K562 (cell line): ENCODE measurements around the gene VTN. TPM values are rescaled to one million over a fixed set of nuclear protein-coding genes. Genes with fewer than 3 reads are reported as not detected.
A peak's percentile ranks its signal among the peaks of the same experiment; 100 is the strongest.

Experiments used
- ATAC-seq: fragments of 200-7000 bp; cut with Tn5 transposase; 3 replicates; pipeline ENCODE4 v1.9.1; 2020; ENCODE audit warnings: moderate library complexity
- BruUV-seq: library from RNA; stranded (reverse); fragments of 400-500 nt; replicated peaks from 2 replicates; lab custom pipeline; 2021; lab: Mats Ljungman, UMichigan
- CTCF ChIA-PET: fragments of 300-600 bp; formaldehyde crosslinking; extraction: SDS; loops from one replicate; lab custom pipeline; 2021; ENCODE audit warnings: low intra/inter-chr PET ratio; lab: Yijun Ruan, JAX
- POLR2A ChIA-PET: fragments of 300-600, 350-650 bp; sonication (Branson Sonifier 250); formaldehyde crosslinking; extraction: SDS; loops from one replicate; lab custom pipeline; 2021; ENCODE audit warnings: antibody characterized with exemption, inconsistent platforms; lab: Yijun Ruan, JAX
- DNase-seq, 4 experiments: peaks; one replicate each; pipeline versions ENCODE4 v3.0.0 to v3.0.0-alpha.2; 2011 to 2018; ENCODE audit warnings: low spot score in 3 of 4, mixed read lengths in 3 of 4; ENCODE audit errors: extremely low read depth in 1 of 4
- FAIRE-seq: peaks from 2 replicates; lab custom pipeline; 2011; peaks lifted over from hg19 to GRCh38; lab: Jason Lieb, UNC
- H2AFZ ChIP-seq: 2 replicates; pipeline ENCODE4 v1.6.0; 2011; ENCODE audit warnings: low read depth, low read length, control low read depth, inconsistent platforms
- H3K27ac ChIP-seq: fragments of 200-600 bp; 3 replicates; pipeline ENCODE4 v1.8.0; 2011; ENCODE audit warnings: low read depth, mild to moderate bottlenecking, control low read depth, inconsistent platforms, low read length, moderate library complexity, mixed read lengths; ENCODE audit errors: extremely low read depth
- H3K27me3 ChIP-seq, 2 experiments: fragments of 300-600 bp in 1 of 2; 2 replicates in 1 of 2; 3 replicates in 1 of 2; pipeline versions ENCODE4 v1.6.0 to v1.8.0; 2011; ENCODE audit warnings: inconsistent platforms in 2 of 2, low read length in 2 of 2, mild to moderate bottlenecking in 1 of 2, mixed read lengths in 1 of 2, moderate library complexity in 1 of 2; ENCODE audit not compliant: control insufficient read depth in 2 of 2, insufficient read depth in 2 of 2
- H3K36me3 ChIP-seq: fragments of 300-600 bp; 3 replicates; pipeline ENCODE4 v1.8.0; 2011; ENCODE audit warnings: mild to moderate bottlenecking, low read length, inconsistent platforms; ENCODE audit not compliant: control insufficient read depth, insufficient read depth
- H3K4me1 ChIP-seq, 2 experiments: fragments of 200-600 bp in 1 of 2; replicated peaks in 1 of 2; 2 replicates in 1 of 2; 3 replicates in 1 of 2; pipeline versions ENCODE4 v1.5.1 to v1.8.0; 2011; ENCODE audit warnings: inconsistent platforms in 2 of 2, low read length in 2 of 2, mild to moderate bottlenecking in 1 of 2, mixed read lengths in 1 of 2, moderate library complexity in 1 of 2; ENCODE audit not compliant: control insufficient read depth in 2 of 2, insufficient read depth in 2 of 2
- H3K4me2 ChIP-seq: 2 replicates; pipeline ENCODE4 v1.6.1; 2011; ENCODE audit warnings: low read length, control low read depth, inconsistent platforms, mixed read lengths; ENCODE audit not compliant: insufficient read depth
- H3K4me3 ChIP-seq: fragments of 200-600 bp; sonication (generic), shearing (Covaris generic); 2 replicates; pipeline ENCODE4 v1.5.1; 2016; ENCODE audit warnings: control low read depth, inconsistent platforms
- H3K79me2 ChIP-seq: fragments of 200-600 bp; 3 replicates; pipeline ENCODE4 v1.8.0; 2011; ENCODE audit warnings: low read length, inconsistent platforms; ENCODE audit not compliant: control insufficient read depth, insufficient read depth
- H3K9ac ChIP-seq, 2 experiments: 2 replicates each; pipeline versions ENCODE4 v1.6.0 to v1.6.1; 2011; ENCODE audit warnings: low read depth in 2 of 2, low read length in 2 of 2, control low read depth in 1 of 2, inconsistent platforms in 1 of 2, mild to moderate bottlenecking in 1 of 2, mixed read lengths in 1 of 2; ENCODE audit not compliant: insufficient read depth in 1 of 2
- H3K9me1 ChIP-seq: one replicate; pipeline ENCODE4 v1.6.0; 2011; ENCODE audit warnings: inconsistent platforms, mild to moderate bottlenecking, low read length, moderate library complexity; ENCODE audit not compliant: control insufficient read depth, insufficient read depth
- H3K9me3 ChIP-seq: replicated peaks from 2 replicates; pipeline ENCODE4 v1.5.1; 2011; ENCODE audit warnings: low read depth, low read length, inconsistent platforms; ENCODE audit not compliant: control insufficient read depth, insufficient read depth
- H4K20me1 ChIP-seq: replicated peaks from 2 replicates; pipeline ENCODE4 v1.6.1; 2011; ENCODE audit warnings: low read length, inconsistent platforms, mixed read lengths; ENCODE audit not compliant: control insufficient read depth, insufficient read depth
- L3MBTL2 ChIP-seq: fragments of 450-650 bp; IDR thresholded peaks from 2 replicates; pipeline ENCODE4 v1.6.1; 2016; ENCODE audit warnings: mild to moderate bottlenecking, moderate library complexity
- POLR2AphosphoS2 ChIP-seq: IDR thresholded peaks from 2 replicates; pipeline ENCODE4 v1.6.1; 2012; ENCODE audit warnings: low read length, improper control_type of control experiment
- YY1 ChIP-seq, 3 experiments: IDR thresholded peaks; 2 replicates each; pipeline ENCODE4 v1.6.1; 2011; ENCODE audit warnings: low read length in 2 of 3, mild to moderate bottlenecking in 2 of 3, moderate library complexity in 2 of 3, borderline replicate concordance in 1 of 3, control low read depth in 1 of 3, low read depth in 1 of 3; ENCODE audit not compliant: insufficient read depth in 3 of 3, insufficient replicate concordance in 2 of 3, control insufficient read depth in 1 of 3, insufficient read length in 1 of 3; ENCODE audit errors: extremely low read depth in 1 of 3
- WGBS: fragments of 100-300 bp; shearing (Covaris generic); methylation state at CpG from one replicate; pipeline ENCODE4 v1.1.6; 2016; ENCODE audit warnings: low coverage, mixed read lengths; ENCODE audit not compliant: insufficient coverage; ENCODE audit errors: missing lambda C conversion rate; 5-methylcytosine and 5-hydroxymethylcytosine counted together
- in situ Hi-C: fragments of 300-500 bp; cut with MboI; formaldehyde crosslinking; loops from 4 replicates; pipeline ENCODE4 v1.15.0; 2018; ENCODE audit warnings: inconsistent platforms, mixed read lengths
- intact Hi-C: fragments of 100-400 bp; cut with micrococcal nuclease; formaldehyde crosslinking; loops from 2 replicates; pipeline ENCODE4 v1.14.2; 2022
- polyA plus RNA-seq, 8 experiments: library from polyadenylated mRNA; depleted of rRNA in 4 of 8; stranded (reverse) in 5 of 8; unstranded in 3 of 8; fragments of >200 nt; fragmentation: Nextera tagmentation in 2 of 8; fragmentation: Illumina TruSeq in 1 of 8; extraction: Ambion mirVana in 2 of 8; extraction: Trizol in 1 of 8; gene quantifications; 2 replicates each; pipeline versions ENCODE4 v1.2.1 to v1.2.3, GENCODE V29; 2011 to 2014; ENCODE audit warnings: inconsistent platforms in 1 of 8, missing spikeins in 1 of 8
- total RNA-seq, 7 experiments: library from RNA; depleted of rRNA in 6 of 7; stranded (reverse); fragments of >200 nt in 6 of 7; fragmentation: Illumina TruSeq in 2 of 7; extraction: Trizol in 2 of 7; gene quantifications; 2 replicates each; pipeline versions ENCODE4 v1.2.1 to v1.2.3, GENCODE V29; 2011 to 2021; ENCODE audit warnings: low replicate concordance in 1 of 7
- TF ChIP-seq, protein P1 (sequence below): fragments of 250-450 bp; sonication (Bioruptor Pico); IDR thresholded peaks from 2 replicates; pipeline ENCODE4 v1.4.0; 2020; ENCODE audit warnings: borderline replicate concordance

Gene VTN
- total and polyA plus RNA-seq, 9 of the 15 experiments (the other 6 are each of a cell fraction or from before 2014, with no cell fraction given): 0.13 to 1.0 (median 0.29) TPM; not detected in 1

DNA sequence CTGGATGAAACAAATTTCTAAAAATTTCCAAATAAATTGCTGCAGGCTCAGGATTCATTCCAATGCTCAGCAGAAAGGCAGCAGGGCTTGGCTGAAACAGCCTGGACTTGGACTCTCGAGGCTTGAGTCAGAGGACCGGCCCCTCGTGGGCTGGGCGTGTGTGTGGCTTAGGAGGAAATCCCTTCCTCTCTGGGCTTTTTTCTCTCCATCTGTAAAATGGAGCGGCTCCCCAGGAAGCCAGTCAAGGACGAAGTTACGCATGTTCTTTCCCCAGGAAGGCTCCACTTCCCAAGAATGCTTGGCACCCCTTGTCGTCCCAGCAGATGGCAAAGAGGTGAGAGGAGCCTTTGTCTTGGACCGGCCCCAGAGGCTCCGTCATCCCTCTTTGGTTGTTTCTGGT, 22.4 kb upstream of the VTN start:
- ATAC-seq (no peak), DNase-seq (no peak), FAIRE-seq (no peak)
- peaks cover 0 to 10% of the 10 kb centered on the region in 2 experiments; a peak in 2 of 5 replicates for H3K27me3 ChIP-seq
- no peaks in the 10 kb centered on the region for H3K79me2 ChIP-seq
- CTCF ChIA-PET: no interaction called here
- in situ Hi-C loops: no loop called here
- no peak overlapping the region for H3K27ac ChIP-seq
- no peak for TF ChIP-seq POLR2AphosphoS2
- TF ChIP-seq, all 486 proteins: peak for 0
- BruUV-seq: no TSS peak
- Histone ChIP-seq H3K9ac (no peak overlapping the region), H3K4me1 (peaks cover 9 to 13% of the 10 kb centered on the region in 2 experiments; a peak in 4 of 5 replicates), H3K4me3 (no peak overlapping the region), H3K9me3 (no peaks in the 10 kb centered on the region), H3K4me2 (no peak overlapping the region), H2AFZ (no peak overlapping the region), H3K36me3 (no peaks in the 10 kb centered on the region), H3K9me1 (no peaks in the 10 kb centered on the region), H4K20me1 (0 out of 2 replicates have a peak, but pooled peaks cover 4% of the 10 kb centered on the region)
- POLR2A ChIA-PET: no interaction called here
- intact Hi-C loops: no loop called here
- WGBS: 33% methylated on average over 10 of the region's 10 CpGs

DNA sequence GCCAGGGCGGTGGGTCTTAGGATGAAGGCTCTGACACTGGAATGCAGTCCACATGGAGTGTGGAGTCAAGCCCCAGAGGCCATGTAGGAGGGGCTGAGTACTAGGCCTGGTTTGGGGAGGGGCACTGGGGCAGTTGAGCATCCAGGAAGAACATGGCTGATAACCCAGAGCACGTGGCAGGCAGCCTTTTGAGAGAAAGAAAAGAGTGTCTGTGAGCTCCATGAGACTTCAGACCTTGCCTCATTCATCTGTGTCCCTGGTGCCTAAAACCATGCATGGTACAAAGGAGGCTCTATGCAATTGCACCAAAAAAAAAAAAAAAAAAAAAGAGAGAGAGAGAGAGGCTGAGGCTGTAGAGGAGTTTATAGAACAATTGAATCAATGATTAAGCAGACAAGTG, 21.3 kb upstream of the VTN start:
- 0 out of 2 replicates have a peak, but pooled peaks cover 4% of the 10 kb centered on the region for H4K20me1 ChIP-seq
- H3K79me2 ChIP-seq: no peaks in the 10 kb centered on the region
- no peak overlapping the region for H3K9ac ChIP-seq
- no peak overlapping the region for H3K4me2 ChIP-seq
- no peaks in the 10 kb centered on the region for H3K9me3 ChIP-seq
- WGBS: 39% methylated on average over 2 of the region's 2 CpGs
- in situ Hi-C loops: no loop called here
- POLR2A ChIA-PET: interaction anchor here (1.2 to 1.4 kb wide), 2 partner anchors 13 to 14 kb away, joined by 3 to 6 read pairs; no protein-coding TSS in a partner anchor
- DNase-seq (peak in 1 of 4 experiments; percentile 38), FAIRE-seq (no peak), ATAC-seq (peak; percentile 61; the same call in 2 of the 3 replicates)
- peaks cover 9 to 10% of the 10 kb centered on the region in 2 experiments; a peak in 3 of 5 replicates for H3K4me1 ChIP-seq
- H3K9me1 ChIP-seq: no peaks in the 10 kb centered on the region
- no TSS peak for BruUV-seq
- intact Hi-C loops: no loop called here
- peaks cover 0 to 12% of the 10 kb centered on the region in 2 experiments; a peak in 2 of 5 replicates for H3K27me3 ChIP-seq
- no peak overlapping the region for H3K27ac ChIP-seq
- CTCF ChIA-PET: no interaction called here
- H3K36me3 ChIP-seq: no peaks in the 10 kb centered on the region
- no peak overlapping the region for H3K4me3 ChIP-seq
- H2AFZ ChIP-seq: peak overlapping the region; percentile 25
- TF ChIP-seq YY1 (IDR thresholded peaks at IDR 0.05; ENCODE audit: borderline replicate concordance in 1 of 3, control insufficient read depth in 1 of 3, extremely low read depth in 1 of 3, insufficient read depth in 3 of 3, insufficient read length in 1 of 3, insufficient replicate concordance in 2 of 3, low read depth in 1 of 3, low read length in 2 of 3) (peak in 1 of 3 experiments; percentile 18), L3MBTL2 (0 out of 2 replicates have a peak, but pooled peaks have one; percentile 27)
- TF ChIP-seq, protein P1, sequence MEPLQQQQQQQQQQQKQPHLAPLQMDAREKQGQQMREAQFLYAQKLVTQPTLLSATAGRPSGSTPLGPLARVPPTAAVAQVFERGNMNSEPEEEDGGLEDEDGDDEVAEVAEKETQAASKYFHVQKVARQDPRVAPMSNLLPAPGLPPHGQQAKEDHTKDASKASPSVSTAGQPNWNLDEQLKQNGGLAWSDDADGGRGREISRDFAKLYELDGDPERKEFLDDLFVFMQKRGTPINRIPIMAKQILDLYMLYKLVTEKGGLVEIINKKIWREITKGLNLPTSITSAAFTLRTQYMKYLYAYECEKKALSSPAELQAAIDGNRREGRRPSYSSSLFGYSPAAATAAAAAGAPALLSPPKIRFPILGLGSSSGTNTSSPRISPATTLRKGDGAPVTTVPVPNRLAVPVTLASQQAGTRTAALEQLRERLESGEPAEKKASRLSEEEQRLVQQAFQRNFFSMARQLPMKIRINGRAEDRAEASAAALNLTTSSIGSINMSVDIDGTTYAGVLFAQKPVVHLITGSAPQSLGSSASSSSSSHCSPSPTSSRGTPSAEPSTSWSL: no peak
